ENCODE data around the gene MROH2B.

Gene MROH2B

GRCh38 chr5:40955313-40955712, 115.8 kb downstream of the MROH2B start:
- no peaks in the 10 kb centered on the region for H3K9me2 ChIP-seq (replicated peaks; ENCODE audit: insufficient read depth, low read length)
- H4K20me1 ChIP-seq (ENCODE audit: insufficient read depth, low read length), result no peaks in the 10 kb centered on the region
- no peaks in the 10 kb centered on the region for H3K27me3 ChIP-seq (replicated peaks; ENCODE audit: insufficient read depth, low read length)
- no peaks in the 10 kb centered on the region for H3K9me3 ChIP-seq (replicated peaks; ENCODE audit: insufficient read depth, low read length)
- no peak overlapping the region for H3K9ac ChIP-seq (ENCODE audit: low read length)
- H2AFZ ChIP-seq (ENCODE audit: low read length), result no peak overlapping the region
- no peak overlapping the region for H3K4me2 ChIP-seq (ENCODE audit: low read depth, low read length)
- no peaks in the 10 kb centered on the region for H3K4me1 ChIP-seq (ENCODE audit: low read length)
- no peak for DNase-seq
- H3K4me3 ChIP-seq (ENCODE audit: low read length), result no peak overlapping the region
- H3K79me2 ChIP-seq (ENCODE audit: low read length), result no peaks in the 10 kb centered on the region
- H3K36me3 ChIP-seq (replicated peaks; ENCODE audit: insufficient read depth, low read length), result no peaks in the 10 kb centered on the region
- no peaks in the 10 kb centered on the region for H3F3A ChIP-seq (ENCODE audit: insufficient read depth, low read length)
- H3K27ac ChIP-seq (ENCODE audit: low read length), result no peak overlapping the region
- TF ChIP-seq EZH2phosphoT487 (IDR thresholded peaks at IDR 0.05; ENCODE audit: low read length) (no peak), EZH2 (optimal IDR thresholded peaks at IDR 0.05; ENCODE audit: low read depth, low read length) (no peak), CTCF (IDR thresholded peaks at IDR 0.05; ENCODE audit: low read length) (no peak)

Measured in MM.1S (cell line).